Ovary (tissue), 9 donors: Measurements from ENCODE around the gene SCYGR8. TPM values are rescaled to one million over a fixed set of nuclear protein-coding genes. Genes with fewer than 3 reads are reported as not detected.
"Not testable (repeated sequence)": the region's sequence is repeated elsewhere in the genome, so short reads cannot be mapped to it uniquely, and the experiment has no call there.

Source experiments
- DNase-seq, 5 donors: peaks; one replicate each; pipeline ENCODE4 v3.0.0-alpha.2; 2019 to 2020
- H3K27ac ChIP-seq, 2 donors: fragments of 200-600 bp; one replicate each; pipeline versions ENCODE4 v1.5.1 to v1.8.0; 2019 to 2022
- H3K27me3 ChIP-seq: fragments of 200-600 bp; one replicate; pipeline ENCODE4 v1.8.0; 2022
- H3K36me3 ChIP-seq: fragments of 200-600 bp; sonication (generic); one replicate; pipeline ENCODE4 v1.5.1; 2019
- H3K4me1 ChIP-seq: one replicate; pipeline ENCODE4 v1.8.1; 2013; ENCODE audit warnings: mild to moderate bottlenecking, moderate library complexity; ENCODE audit not compliant: insufficient read depth
- H3K4me3 ChIP-seq: fragments of 200-600 bp; sonication (generic); one replicate; pipeline ENCODE4 v1.5.1; 2017
- H3K9me3 ChIP-seq, 2 donors: fragments of 200-600 bp in 1 of 2; sonication (generic) in 1 of 2; one replicate each; pipeline versions ENCODE4 v1.5.1 to v1.8.1; 2013 to 2019; ENCODE audit warnings: mild to moderate bottlenecking in 1 of 2, moderate library complexity in 1 of 2
- EP300 ChIP-seq: sonication (generic); formaldehyde crosslinking; IDR thresholded peaks from one replicate; pipeline ENCODE4 v1.6.1; 2017; ENCODE audit warnings: antibody characterized with exemption
- POLR2A ChIP-seq: fragments of 450-650 bp; IDR thresholded peaks from one replicate; pipeline ENCODE4 v1.6.1; 2017; ENCODE audit warnings: antibody characterized with exemption, mild to moderate bottlenecking, moderate library complexity
- WGBS, 3 donors: extraction: QIAGEN DNeasy Blood & Tissue Kit in 1 of 3; methylation state at CpG; one replicate each; pipeline versions ENCODE4 v1.1.5 to v1.1.7; 2013 to 2017; 5-methylcytosine and 5-hydroxymethylcytosine counted together
- intact Hi-C, 4 donors: fragments of 100-400 bp; cut with DNase I; formaldehyde crosslinking; loops; one replicate each; pipeline versions ENCODE4 v1.11.0 to v1.15.1; 2022 to 2023
- polyA plus RNA-seq, 2 donors: library from polyadenylated mRNA; stranded (reverse); fragments of 200-250 nt in 1 of 2; fragments of 350-450 nt in 1 of 2; fragmentation: Illumina TruSeq in 1 of 2; extraction: RNeasy Lipid Tissue Mini Kit (QIAGEN cat#74804) in 1 of 2; gene quantifications; one replicate each; pipeline ENCODE4 v1.2.3, GENCODE V29; 2013 to 2014
- total RNA-seq, 7 donors: library from RNA; depleted of rRNA in 2 of 7; stranded (reverse); fragments of >200 nt in 2 of 7; fragmentation: NEBNext Ultra II Directional in 3 of 7; extraction: Animal tissue kit (Norgen Biotek cat#: 25700) in 3 of 7; gene quantifications; one replicate each; pipeline versions ENCODE4 v1.1.0 to v1.2.4, GENCODE V29; 2016 to 2023
- TF ChIP-seq, protein P1 (sequence below), 3 donors: fragments of 450-650 bp in 2 of 3; fragments of 200-600 bp in 1 of 3; IDR thresholded peaks; one replicate each; pipeline versions ENCODE4 v1.5.1 to v1.8.0; 2016 to 2022; ENCODE audit warnings: antibody characterized with exemption in 3 of 3, mild to moderate bottlenecking in 1 of 3
- donor health status: DM: no; HTN: no; CAD: no; lungs with moderate emphysema.
- donor health status: DM: no; HTN: no; CAD: no.
- donor health status: Bipolar disorder and iron deficiency.
- donor health status: DM: yes; HTN: yes; CAD: no.
- donor health status: DM: no; HTN: no; CAD: no.
- donor health status: DM: yes; HTN: yes; CAD: no.

Gene SCYGR8
- total and polyA plus RNA-seq, 9 donors, result not detected

DNA sequence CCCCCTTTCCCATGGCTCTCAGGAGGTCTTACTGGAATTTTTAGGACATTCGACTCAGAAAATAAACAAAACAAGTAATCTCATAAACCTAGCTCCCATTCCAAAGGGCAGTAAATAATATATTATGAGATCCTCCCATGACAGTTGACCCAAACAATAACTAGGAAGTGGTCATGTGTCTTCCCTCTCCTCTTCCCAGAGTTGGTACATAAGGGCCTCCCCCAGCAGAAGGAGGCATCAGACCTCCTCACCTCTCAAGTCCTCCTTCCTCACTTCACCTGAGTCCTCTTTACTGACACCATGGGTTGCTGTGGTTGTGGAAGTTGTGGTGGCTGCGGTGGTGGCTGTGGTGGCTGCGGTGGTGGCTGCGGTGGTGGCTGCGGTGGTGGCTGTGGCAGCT, 17.7 kb upstream of the SCYGR8 start, which contains the start of gene SCYGR7:
TSS of gene SCYGR7 (plus strand) at position 301 of the 400 bp plus-strand sequence. CDS start at position 301, 0 bp downstream.
- H3K27ac ChIP-seq, result no peak within 1 kb of the TSS
- DNase-seq, result no peak
- no peaks in the 10 kb centered on the region for H3K4me1 ChIP-seq
- intact Hi-C loops, result no loop called here
- no peaks in the 10 kb centered on the region for H3K9me3 ChIP-seq
- H3K4me3 ChIP-seq, result no peak within 1 kb of the TSS
- H3K27me3 ChIP-seq, result no peaks in the 10 kb centered on the region
- no peaks in the 10 kb centered on the region for H3K36me3 ChIP-seq
- 82 to 86% (median 83%) methylated on average over 3 to 5 of the region's 5 CpGs for WGBS, 3 donors
- no peak for TF ChIP-seq POLR2A
- TF ChIP-seq EP300, result no peak
- TF ChIP-seq, protein P1, sequence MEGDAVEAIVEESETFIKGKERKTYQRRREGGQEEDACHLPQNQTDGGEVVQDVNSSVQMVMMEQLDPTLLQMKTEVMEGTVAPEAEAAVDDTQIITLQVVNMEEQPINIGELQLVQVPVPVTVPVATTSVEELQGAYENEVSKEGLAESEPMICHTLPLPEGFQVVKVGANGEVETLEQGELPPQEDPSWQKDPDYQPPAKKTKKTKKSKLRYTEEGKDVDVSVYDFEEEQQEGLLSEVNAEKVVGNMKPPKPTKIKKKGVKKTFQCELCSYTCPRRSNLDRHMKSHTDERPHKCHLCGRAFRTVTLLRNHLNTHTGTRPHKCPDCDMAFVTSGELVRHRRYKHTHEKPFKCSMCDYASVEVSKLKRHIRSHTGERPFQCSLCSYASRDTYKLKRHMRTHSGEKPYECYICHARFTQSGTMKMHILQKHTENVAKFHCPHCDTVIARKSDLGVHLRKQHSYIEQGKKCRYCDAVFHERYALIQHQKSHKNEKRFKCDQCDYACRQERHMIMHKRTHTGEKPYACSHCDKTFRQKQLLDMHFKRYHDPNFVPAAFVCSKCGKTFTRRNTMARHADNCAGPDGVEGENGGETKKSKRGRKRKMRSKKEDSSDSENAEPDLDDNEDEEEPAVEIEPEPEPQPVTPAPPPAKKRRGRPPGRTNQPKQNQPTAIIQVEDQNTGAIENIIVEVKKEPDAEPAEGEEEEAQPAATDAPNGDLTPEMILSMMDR (IDR thresholded peaks at IDR 0.05), result no peak

DNA sequence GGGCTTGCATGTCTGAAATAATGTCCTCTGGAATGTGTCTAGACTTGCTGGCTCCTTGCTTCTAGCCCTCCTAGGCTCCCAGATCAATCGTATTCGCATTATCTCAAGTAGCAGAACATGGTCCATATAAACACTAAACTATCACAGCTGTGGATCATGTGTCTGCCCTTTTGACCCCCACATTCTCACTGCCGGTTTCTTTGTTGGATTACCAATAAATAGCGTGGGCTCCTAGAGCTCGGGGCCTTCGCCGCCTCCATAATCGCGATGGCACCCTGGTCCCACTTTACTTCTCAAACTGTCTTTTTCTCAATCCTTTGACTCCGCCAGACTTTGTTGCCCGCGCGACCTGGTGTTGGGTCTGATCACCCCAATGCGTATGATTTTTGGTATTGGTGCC, 6.3 kb upstream of the SCYGR8 start:
- Histone ChIP-seq H3K36me3 (no peaks in the 10 kb centered on the region), H3K27ac (no peak overlapping the region), H3K9me3 (no peaks in the 10 kb centered on the region), H3K4me1 (no peaks in the 10 kb centered on the region), H3K27me3 (no peaks in the 10 kb centered on the region), H3K4me3 (no peak overlapping the region)
- no peak for TF ChIP-seq EP300
- TF ChIP-seq, protein P1 (IDR thresholded peaks at IDR 0.05), result no peak
- TF ChIP-seq POLR2A, result no peak
- DNase-seq, result no peak
- intact Hi-C loops, result no loop called here
- 76 to 81% (median 80%) methylated on average over 14 of the region's 14 CpGs for WGBS, 3 donors

DNA sequence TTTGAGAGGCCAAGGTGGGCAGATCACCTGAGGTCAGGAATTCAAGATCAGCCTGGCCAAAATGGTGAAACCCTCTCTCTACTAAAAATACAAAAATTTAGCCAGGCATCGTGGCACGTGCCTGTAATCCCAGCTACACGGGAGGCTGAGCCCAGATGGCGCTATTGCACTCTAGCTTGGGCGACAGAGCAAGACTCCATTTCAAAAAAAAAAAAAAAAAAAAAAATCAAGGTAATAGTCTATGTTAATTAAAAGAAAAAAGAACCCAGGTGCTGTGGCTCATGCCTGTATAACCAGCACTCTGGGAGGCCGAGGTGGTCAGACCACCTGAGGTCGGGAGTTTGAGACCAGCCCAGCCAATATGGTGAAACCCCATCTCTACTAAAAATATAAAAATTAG, 5.0 kb upstream of the SCYGR8 start:
- H3K36me3 ChIP-seq, H3K27ac ChIP-seq, H3K27me3 ChIP-seq, H3K9me3 ChIP-seq, intact Hi-C loops, H3K4me3 ChIP-seq, DNase-seq, H3K4me1 ChIP-seq: not testable (repeated sequence)
- 61 to 72% (median 62%) methylated on average over 7 of the region's 7 CpGs for WGBS, 3 donors

DNA sequence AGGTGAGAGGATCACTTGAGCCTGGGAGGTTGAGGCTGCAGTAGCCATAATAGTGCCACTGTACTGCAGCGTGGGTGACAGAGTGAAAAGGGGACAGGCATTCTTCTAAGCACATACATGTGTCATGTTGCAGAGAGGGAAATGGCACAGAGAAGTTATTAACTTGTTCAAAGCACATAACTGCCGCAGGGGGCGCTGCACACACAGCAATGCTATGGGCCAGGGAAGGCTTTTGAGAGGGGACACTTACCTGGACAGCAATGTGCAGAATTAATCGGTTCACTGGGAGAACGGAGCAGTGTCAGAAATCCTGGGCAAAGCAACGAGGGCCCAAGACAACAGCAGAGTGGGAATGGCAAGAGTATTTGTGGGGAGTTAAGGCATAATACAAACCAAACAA, 2.4 kb downstream of the SCYGR8 start:
- Histone ChIP-seq H3K36me3 (no peaks in the 10 kb centered on the region), H3K4me3 (no peak overlapping the region), H3K27ac (no peak overlapping the region), H3K4me1 (no peaks in the 10 kb centered on the region), H3K27me3 (no peaks in the 10 kb centered on the region), H3K9me3 (no peaks in the 10 kb centered on the region)
- intact Hi-C loops, result no loop called here
- TF ChIP-seq EP300 (no peak), POLR2A (no peak)
- TF ChIP-seq, protein P1 (IDR thresholded peaks at IDR 0.05), result no peak
- 53 to 58% (median 53%) methylated on average over 6 of the region's 6 CpGs for WGBS, 3 donors
- no peak for DNase-seq

DNA sequence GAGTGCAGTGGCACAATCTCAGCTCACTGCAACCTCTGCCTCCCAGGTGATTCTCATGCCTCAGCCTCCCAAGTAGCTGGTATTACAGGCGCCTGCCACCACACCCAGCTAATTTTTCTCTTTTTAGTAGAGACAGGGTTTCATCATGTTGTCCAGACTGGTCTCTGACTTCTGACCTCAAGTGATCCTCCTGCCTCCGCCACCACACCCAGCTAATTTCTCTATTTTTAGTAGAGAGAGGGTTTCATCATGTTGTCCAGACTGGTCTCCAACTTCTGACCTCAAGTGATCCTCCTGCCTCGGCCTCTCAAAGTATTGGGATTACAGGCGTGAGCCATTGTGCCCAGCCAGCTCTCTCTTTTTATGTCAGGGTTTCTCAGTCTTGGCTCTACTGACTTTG, 10.6 kb downstream of the SCYGR8 start:
- intact Hi-C loops, H3K9me3 ChIP-seq, H3K4me1 ChIP-seq, DNase-seq, H3K4me3 ChIP-seq, H3K36me3 ChIP-seq, H3K27me3 ChIP-seq, H3K27ac ChIP-seq: not testable (repeated sequence)
- WGBS, 3 donors, result 67 to 69% (median 68%) methylated on average over 4 of the region's 4 CpGs
